Measurements from ENCODE around the gene SCGB1C1.
A peak's percentile ranks its signal among the peaks of the same experiment; 100 is the strongest.

SCGB1C1 gene

GRCh38 chr11:212150-213100 is 19.5 kb downstream of the SCGB1C1 start:
- no peak overlapping the region for H3K4ac ChIP-seq (ENCODE audit: low read depth in 1 of 2, low read length in 2 of 2)

GRCh38 chr11:213111-213510 is 20.2 kb downstream of the SCGB1C1 start:
- H3K4me3 ChIP-seq (ENCODE audit: insufficient read depth in 1 of 2, low read depth in 1 of 2, low read length in 2 of 2), result no peak overlapping the region
- no peak overlapping the region for H3K4me2 ChIP-seq (ENCODE audit: low read length, poor library complexity, severe bottlenecking)
- peaks cover 69 to 75% of the 10 kb centered on the region in 2 experiments for H3K36me3 ChIP-seq (ENCODE audit: control insufficient read depth in 1 of 2, insufficient read depth in 2 of 2, low read depth in 1 of 2, low read length in 2 of 2)
- no peak overlapping the region for H3K23ac ChIP-seq (ENCODE audit: low read length in 2 of 2)
- no peak overlapping the region for H3K18ac ChIP-seq (ENCODE audit: low read depth in 1 of 2, low read length in 2 of 2)
- H2BK12ac ChIP-seq (ENCODE audit: low read length in 2 of 2), result no peak overlapping the region
- H3K4me1 ChIP-seq (ENCODE audit: control insufficient read depth, insufficient read depth, low read depth, low read length), result peaks cover 37% of the 10 kb centered on the region
- no peak overlapping the region for H4K91ac ChIP-seq (ENCODE audit: low read length)
- no peak for DNase-seq
- H3K27ac ChIP-seq (ENCODE audit: low read length, poor library complexity, severe bottlenecking), result no peak overlapping the region
- no peak overlapping the region for H3K4ac ChIP-seq (ENCODE audit: low read depth in 1 of 2, low read length in 2 of 2)
- no peak overlapping the region for H3K14ac ChIP-seq (ENCODE audit: low read length in 2 of 2)
- peaks cover 14% of the 10 kb centered on the region for H3K79me1 ChIP-seq (replicated peaks; ENCODE audit: low read length, poor library complexity, severe bottlenecking)
- H2BK5ac ChIP-seq (ENCODE audit: low read depth, low read length, poor library complexity, severe bottlenecking), result no peak overlapping the region
- no peak overlapping the region for H2BK120ac ChIP-seq (ENCODE audit: low read depth, low read length)
- WGBS, result 95% methylated on average over 4 of the region's 4 CpGs
- H2AFZ ChIP-seq (ENCODE audit: low read depth, low read length), result no peak overlapping the region
- no peaks in the 10 kb centered on the region for H3K9me3 ChIP-seq (ENCODE audit: control insufficient read depth, low read length)
- H2AK5ac ChIP-seq (ENCODE audit: low read length, severe bottlenecking), result no peak overlapping the region
- H3K27me3 ChIP-seq (ENCODE audit: control insufficient read depth in 1 of 2, insufficient read depth in 1 of 2, low read length in 2 of 2), result no peaks in the 10 kb centered on the region
- no peak overlapping the region for H4K8ac ChIP-seq (ENCODE audit: low read length)
- H2BK15ac ChIP-seq (ENCODE audit: low read depth, poor library complexity, severe bottlenecking), result no peak overlapping the region
- no peak overlapping the region for H3K9ac ChIP-seq (ENCODE audit: low read length)

More at GRCh38 chr11:212150-213100, 19.5 kb downstream of the SCGB1C1 start:
- no peak overlapping the region for H2BK15ac ChIP-seq (ENCODE audit: low read depth, poor library complexity, severe bottlenecking)
- peaks cover 69 to 72% of the 10 kb centered on the region in 2 experiments for H3K36me3 ChIP-seq (ENCODE audit: control insufficient read depth in 1 of 2, insufficient read depth in 2 of 2, low read depth in 1 of 2, low read length in 2 of 2)
- H2BK120ac ChIP-seq (ENCODE audit: low read depth, low read length), result no peak overlapping the region
- no peak for DNase-seq
- no peak overlapping the region for H4K91ac ChIP-seq (ENCODE audit: low read length)
- peaks cover 14% of the 10 kb centered on the region for H3K79me1 ChIP-seq (replicated peaks; ENCODE audit: low read length, poor library complexity, severe bottlenecking)
- no peaks in the 10 kb centered on the region for H3K9me3 ChIP-seq (ENCODE audit: control insufficient read depth, low read length)
- no peak overlapping the region for H2BK12ac ChIP-seq (ENCODE audit: low read length in 2 of 2)
- no peak overlapping the region for H3K23ac ChIP-seq (ENCODE audit: low read length in 2 of 2)
- H2AFZ ChIP-seq (ENCODE audit: low read depth, low read length), result no peak overlapping the region
- H4K8ac ChIP-seq (ENCODE audit: low read length), result no peak overlapping the region
- 95% methylated on average over 11 of the region's 17 CpGs for WGBS
- no peaks in the 10 kb centered on the region for H3K27me3 ChIP-seq (ENCODE audit: control insufficient read depth in 1 of 2, insufficient read depth in 1 of 2, low read length in 2 of 2)
- no peak overlapping the region for H3K9ac ChIP-seq (ENCODE audit: low read length)
- H3K4me3 ChIP-seq (ENCODE audit: insufficient read depth in 1 of 2, low read depth in 1 of 2, low read length in 2 of 2), result no peak overlapping the region
- H3K4me1 ChIP-seq (ENCODE audit: control insufficient read depth, insufficient read depth, low read depth, low read length), result peaks cover 37% of the 10 kb centered on the region
- H2AK5ac ChIP-seq (ENCODE audit: low read length, severe bottlenecking), result no peak overlapping the region
- H3K14ac ChIP-seq (ENCODE audit: low read length in 2 of 2), result no peak overlapping the region
- no peak overlapping the region for H3K27ac ChIP-seq (ENCODE audit: low read length, poor library complexity, severe bottlenecking)
- H3K18ac ChIP-seq (ENCODE audit: low read depth in 1 of 2, low read length in 2 of 2), result no peak overlapping the region
- H3K4me2 ChIP-seq (ENCODE audit: low read length, poor library complexity, severe bottlenecking), result no peak overlapping the region
- H2BK5ac ChIP-seq (ENCODE audit: low read depth, low read length, poor library complexity, severe bottlenecking), result no peak overlapping the region

- no peaks in the 10 kb centered on the region for H3K27me3 ChIP-seq (ENCODE audit: control insufficient read depth in 1 of 2, insufficient read depth in 1 of 2, low read length in 2 of 2)
- H2BK15ac ChIP-seq (ENCODE audit: low read depth, poor library complexity, severe bottlenecking), result no peak overlapping the region
- H2BK12ac ChIP-seq (ENCODE audit: low read length in 2 of 2), result no peak overlapping the region
- no peak for DNase-seq
- H3K79me1 ChIP-seq (replicated peaks; ENCODE audit: low read length, poor library complexity, severe bottlenecking), result peaks cover 14% of the 10 kb centered on the region
- H4K8ac ChIP-seq (ENCODE audit: low read length), result no peak overlapping the region
- no peak overlapping the region for H4K91ac ChIP-seq (ENCODE audit: low read length)
- H3K36me3 ChIP-seq (ENCODE audit: control insufficient read depth in 1 of 2, insufficient read depth in 2 of 2, low read depth in 1 of 2, low read length in 2 of 2), result peaks cover 76 to 85% of the 10 kb centered on the region in 2 experiments
- H3K4ac ChIP-seq (ENCODE audit: low read depth in 1 of 2, low read length in 2 of 2), result no peak overlapping the region
- H3K18ac ChIP-seq (ENCODE audit: low read depth in 1 of 2, low read length in 2 of 2), result no peak overlapping the region
- H2AFZ ChIP-seq (ENCODE audit: low read depth, low read length), result no peak overlapping the region
- no peak overlapping the region for H3K4me2 ChIP-seq (ENCODE audit: low read length, poor library complexity, severe bottlenecking)
- no peak overlapping the region for H3K23ac ChIP-seq (ENCODE audit: low read length in 2 of 2)
- no peak overlapping the region for H2BK5ac ChIP-seq (ENCODE audit: low read depth, low read length, poor library complexity, severe bottlenecking)
- H2BK120ac ChIP-seq (ENCODE audit: low read depth, low read length), result no peak overlapping the region
- no peak overlapping the region for H3K14ac ChIP-seq (ENCODE audit: low read length in 2 of 2)
- H3K4me3 ChIP-seq (ENCODE audit: insufficient read depth in 1 of 2, low read depth in 1 of 2, low read length in 2 of 2), result no peak overlapping the region
- H2AK5ac ChIP-seq (ENCODE audit: low read length, severe bottlenecking), result no peak overlapping the region
- WGBS, result 93% methylated on average over 7 of the region's 7 CpGs
- H3K27ac ChIP-seq (ENCODE audit: low read length, poor library complexity, severe bottlenecking), result no peak overlapping the region
- H3K9me3 ChIP-seq (ENCODE audit: control insufficient read depth, low read length), result no peaks in the 10 kb centered on the region
- H3K4me1 ChIP-seq (ENCODE audit: control insufficient read depth, insufficient read depth, low read depth, low read length), result peaks cover 37% of the 10 kb centered on the region
- H3K9ac ChIP-seq (ENCODE audit: low read length), result no peak overlapping the region
These were observed 21.2 kb downstream of the SCGB1C1 start for GRCh38 chr11:214083-214482.

- H3K27ac ChIP-seq (ENCODE audit: low read length, poor library complexity, severe bottlenecking), result no peak overlapping the region
- no peak overlapping the region for H2BK120ac ChIP-seq (ENCODE audit: low read depth, low read length)
- H3K4me1 ChIP-seq (ENCODE audit: control insufficient read depth, insufficient read depth, low read depth, low read length), result peaks cover 25% of the 10 kb centered on the region
- H4K91ac ChIP-seq (ENCODE audit: low read length), result no peak overlapping the region
- no peak overlapping the region for H3K23ac ChIP-seq (ENCODE audit: low read length in 2 of 2)
- H2BK12ac ChIP-seq (ENCODE audit: low read length in 2 of 2), result no peak overlapping the region
- H2AK5ac ChIP-seq (ENCODE audit: low read length, severe bottlenecking), result no peak overlapping the region
- no peak overlapping the region for H2BK15ac ChIP-seq (ENCODE audit: low read depth, poor library complexity, severe bottlenecking)
- H3K27me3 ChIP-seq (ENCODE audit: control insufficient read depth in 1 of 2, insufficient read depth in 1 of 2, low read length in 2 of 2), result no peaks in the 10 kb centered on the region
- H4K8ac ChIP-seq (ENCODE audit: low read length), result no peak overlapping the region
- H3K14ac ChIP-seq (ENCODE audit: low read length in 2 of 2), result no peak overlapping the region
- H3K36me3 ChIP-seq (ENCODE audit: control insufficient read depth in 1 of 2, insufficient read depth in 2 of 2, low read depth in 1 of 2, low read length in 2 of 2), result peaks cover 66 to 75% of the 10 kb centered on the region in 2 experiments
- no peaks in the 10 kb centered on the region for H3K9me3 ChIP-seq (ENCODE audit: control insufficient read depth, low read length)
- 93% methylated on average over 4 of the region's 4 CpGs for WGBS
- H2AFZ ChIP-seq (ENCODE audit: low read depth, low read length), result no peak overlapping the region
- H3K79me1 ChIP-seq (replicated peaks; ENCODE audit: low read length, poor library complexity, severe bottlenecking), result peaks cover 14% of the 10 kb centered on the region
- H3K4ac ChIP-seq (ENCODE audit: low read depth in 1 of 2, low read length in 2 of 2), result no peak overlapping the region
- no peak overlapping the region for H3K9ac ChIP-seq (ENCODE audit: low read length)
- peak; percentile 43 for DNase-seq
- no peak overlapping the region for H2BK5ac ChIP-seq (ENCODE audit: low read depth, low read length, poor library complexity, severe bottlenecking)
- H3K4me3 ChIP-seq (ENCODE audit: insufficient read depth in 1 of 2, low read depth in 1 of 2, low read length in 2 of 2), result no peak overlapping the region
- no peak overlapping the region for H3K4me2 ChIP-seq (ENCODE audit: low read length, poor library complexity, severe bottlenecking)
- H3K18ac ChIP-seq (ENCODE audit: low read depth in 1 of 2, low read length in 2 of 2), result no peak overlapping the region
These were observed 22.7 kb downstream of the SCGB1C1 start for GRCh38 chr11:215581-216037.
